ENCODE measurements around the gene TMEM260.

- TF ChIP-seq, protein P1, sequence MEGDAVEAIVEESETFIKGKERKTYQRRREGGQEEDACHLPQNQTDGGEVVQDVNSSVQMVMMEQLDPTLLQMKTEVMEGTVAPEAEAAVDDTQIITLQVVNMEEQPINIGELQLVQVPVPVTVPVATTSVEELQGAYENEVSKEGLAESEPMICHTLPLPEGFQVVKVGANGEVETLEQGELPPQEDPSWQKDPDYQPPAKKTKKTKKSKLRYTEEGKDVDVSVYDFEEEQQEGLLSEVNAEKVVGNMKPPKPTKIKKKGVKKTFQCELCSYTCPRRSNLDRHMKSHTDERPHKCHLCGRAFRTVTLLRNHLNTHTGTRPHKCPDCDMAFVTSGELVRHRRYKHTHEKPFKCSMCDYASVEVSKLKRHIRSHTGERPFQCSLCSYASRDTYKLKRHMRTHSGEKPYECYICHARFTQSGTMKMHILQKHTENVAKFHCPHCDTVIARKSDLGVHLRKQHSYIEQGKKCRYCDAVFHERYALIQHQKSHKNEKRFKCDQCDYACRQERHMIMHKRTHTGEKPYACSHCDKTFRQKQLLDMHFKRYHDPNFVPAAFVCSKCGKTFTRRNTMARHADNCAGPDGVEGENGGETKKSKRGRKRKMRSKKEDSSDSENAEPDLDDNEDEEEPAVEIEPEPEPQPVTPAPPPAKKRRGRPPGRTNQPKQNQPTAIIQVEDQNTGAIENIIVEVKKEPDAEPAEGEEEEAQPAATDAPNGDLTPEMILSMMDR (conservative IDR thresholded peaks at IDR 0.05 in 1 of 2, IDR thresholded peaks at IDR 0.05 in 1 of 2; ENCODE audit: extremely low read depth in 1 of 2, insufficient read depth in 1 of 2, low read depth in 1 of 2, low read length in 2 of 2) = no peak
- no peak for TF ChIP-seq EZH2 (IDR thresholded peaks at IDR 0.05; ENCODE audit: borderline replicate concordance, low read length)
These were observed 24.1 kb downstream of the TMEM260 start for GRCh38 chr14:56603648-56604047.
